ENCODE data around the gene SLC5A2.

DNA sequence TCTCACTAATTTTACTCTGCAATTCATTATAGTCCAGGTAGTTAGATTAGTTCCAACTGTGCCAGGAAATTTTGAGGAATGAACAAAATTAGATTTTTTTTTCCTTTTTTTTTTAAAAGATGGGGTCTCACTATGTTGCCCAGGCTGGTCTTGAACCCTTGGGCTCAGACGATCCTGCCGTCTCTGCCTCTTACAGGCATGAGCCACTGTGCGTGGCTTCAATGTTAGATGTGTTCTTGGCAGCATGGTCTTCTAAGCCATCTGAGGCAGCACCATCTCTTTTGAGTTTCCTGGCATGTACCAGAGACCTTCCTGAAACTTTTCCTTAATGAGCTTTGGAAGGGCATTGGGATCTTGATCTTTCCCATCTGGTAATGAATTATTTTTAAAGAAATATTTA lies 42.2 kb downstream of the SLC5A2 start:
- TF ChIP-seq ZNF580 (tag by site-specific recombination; IDR thresholded peaks at IDR 0.05) (no peak), YY1 (tag by site-specific recombination; IDR thresholded peaks at IDR 0.05) (no peak), CTCF (tag by site-specific recombination; IDR thresholded peaks at IDR 0.05) (no peak), ZBTB26 (tag by site-specific recombination; optimal IDR thresholded peaks at IDR 0.05) (no peak), ZNF701 (tag by site-specific recombination; IDR thresholded peaks at IDR 0.05) (no peak), ZNF23 (tag by site-specific recombination; IDR thresholded peaks at IDR 0.05; ENCODE audit: borderline replicate concordance) (no peak), ZNF639 (tag by site-specific recombination; IDR thresholded peaks at IDR 0.05) (no peak), SETDB1 (IDR thresholded peaks at IDR 0.05; ENCODE audit: insufficient read length, low read length) (no peak), ZNF335 (tag by site-specific recombination; conservative IDR thresholded peaks at IDR 0.05) (no peak), ZNF704 (tag by site-specific recombination; IDR thresholded peaks at IDR 0.05) (no peak), ZNF292 (tag by site-specific recombination; IDR thresholded peaks at IDR 0.05; ENCODE audit: borderline replicate concordance, low read depth) (no peak)
